ENCODE data around the gene TDP2.

TDP2 gene

GRCh38 chr6:24666641-24667377 lies at the start of gene TDP2, which contains the start of gene ACOT13:
TDP2 (minus strand) TSS chr6:24666899; CDS start chr6:24666862, 37 bp downstream.
ACOT13 (plus strand) TSS chr6:24667077; CDS start chr6:24667264, 187 bp downstream.
- in situ Hi-C loops (cut with MboI; ENCODE audit: low sequenced_read_pairs), result no loop called here

GRCh38 chr6:24710519-24711303 lies 44.0 kb upstream of the TDP2 start:
- in situ Hi-C loops (cut with MboI; ENCODE audit: low sequenced_read_pairs), result no loop called here

- in situ Hi-C loops (cut with MboI; ENCODE audit: low sequenced_read_pairs), result no loop called here
These were observed 42.5 kb upstream of the TDP2 start for GRCh38 chr6:24709014-24709711.

GRCh38 chr6:24708612-24709011 lies 41.9 kb upstream of the TDP2 start:
- in situ Hi-C loops (cut with MboI; ENCODE audit: low sequenced_read_pairs), result no loop called here

- in situ Hi-C loops (cut with MboI; ENCODE audit: low sequenced_read_pairs), result no loop called here
These were observed 37.8 kb upstream of the TDP2 start for GRCh38 chr6:24704468-24704867.

GRCh38 chr6:24702720-24703282 lies 36.1 kb upstream of the TDP2 start:
- in situ Hi-C loops (cut with MboI; ENCODE audit: low sequenced_read_pairs), result no loop called here

- in situ Hi-C loops (cut with MboI; ENCODE audit: low sequenced_read_pairs), result loop anchor here (25.0 kb wide), 1 partner anchor 112 kb away; no protein-coding TSS in a partner anchor
These were observed 33.0 kb upstream of the TDP2 start for GRCh38 chr6:24699521-24700359.

- in situ Hi-C loops (cut with MboI; ENCODE audit: low sequenced_read_pairs), result loop anchor here (25.0 kb wide), 1 partner anchor 109 kb away; no protein-coding TSS in a partner anchor
These were observed 29.4 kb upstream of the TDP2 start for GRCh38 chr6:24696097-24696496.

GRCh38 chr6:24695635-24696034 lies 28.9 kb upstream of the TDP2 start:
- in situ Hi-C loops (cut with MboI; ENCODE audit: low sequenced_read_pairs), result loop anchor here (25.0 kb wide), 1 partner anchor 108 kb away; no protein-coding TSS in a partner anchor

GRCh38 chr6:24694198-24694597 lies 27.5 kb upstream of the TDP2 start:
- in situ Hi-C loops (cut with MboI; ENCODE audit: low sequenced_read_pairs), result loop anchor here (25.0 kb wide), 1 partner anchor 107 kb away; no protein-coding TSS in a partner anchor

- in situ Hi-C loops (cut with MboI; ENCODE audit: low sequenced_read_pairs), result loop anchor here (25.0 kb wide), 1 partner anchor 106 kb away; no protein-coding TSS in a partner anchor
These were observed 26.3 kb upstream of the TDP2 start for GRCh38 chr6:24692848-24693592.

- in situ Hi-C loops (cut with MboI; ENCODE audit: low sequenced_read_pairs), result loop anchor here (25.0 kb wide), 1 partner anchor 105 kb away; no protein-coding TSS in a partner anchor
These were observed 25.7 kb upstream of the TDP2 start for GRCh38 chr6:24692415-24692814.

GRCh38 chr6:24692003-24692402 lies 25.3 kb upstream of the TDP2 start:
- in situ Hi-C loops (cut with MboI; ENCODE audit: low sequenced_read_pairs), result loop anchor here (25.0 kb wide), 1 partner anchor 105 kb away; no protein-coding TSS in a partner anchor

GRCh38 chr6:24691550-24691949 lies 24.9 kb upstream of the TDP2 start:
- in situ Hi-C loops (cut with MboI; ENCODE audit: low sequenced_read_pairs), result loop anchor here (25.0 kb wide), 1 partner anchor 104 kb away; no protein-coding TSS in a partner anchor

GRCh38 chr6:24690593-24690992 lies 23.9 kb upstream of the TDP2 start:
- in situ Hi-C loops (cut with MboI; ENCODE audit: low sequenced_read_pairs), result loop anchor here (25.0 kb wide), 1 partner anchor 103 kb away; no protein-coding TSS in a partner anchor

- in situ Hi-C loops (cut with MboI; ENCODE audit: low sequenced_read_pairs), result loop anchor here (25.0 kb wide), 1 partner anchor 103 kb away; no protein-coding TSS in a partner anchor
These were observed 23.3 kb upstream of the TDP2 start for GRCh38 chr6:24689964-24690363.

- in situ Hi-C loops (cut with MboI; ENCODE audit: low sequenced_read_pairs), result loop anchor here (25.0 kb wide), 1 partner anchor 100 kb away; no protein-coding TSS in a partner anchor
These were observed 20.2 kb upstream of the TDP2 start for GRCh38 chr6:24686946-24687345.

- in situ Hi-C loops (cut with MboI; ENCODE audit: low sequenced_read_pairs), result loop anchor here (25.0 kb wide), 1 partner anchor 99 kb away; no protein-coding TSS in a partner anchor
These were observed 19.7 kb upstream of the TDP2 start for GRCh38 chr6:24686408-24686807.

Data from hTERT RPE-1 (cell line).